HUES48 (cell line): ENCODE data around the gene SLIT1.

Experiments
- H3K27ac ChIP-seq: one replicate; pipeline ENCODE4 v1.7.0; 2013; ENCODE audit warnings: low read depth, low read length, inconsistent platforms
- H3K27me3 ChIP-seq: 2 replicates; pipeline ENCODE4 v1.6.1; 2013; ENCODE audit warnings: mild to moderate bottlenecking, low read length; ENCODE audit not compliant: control insufficient read depth, insufficient read depth
- H3K36me3 ChIP-seq: 2 replicates; pipeline ENCODE4 v1.6.1; 2013; ENCODE audit warnings: low read length; ENCODE audit not compliant: control insufficient read depth, insufficient read depth
- H3K4me1 ChIP-seq: 2 replicates; pipeline ENCODE4 v1.6.1; 2013; ENCODE audit warnings: mild to moderate bottlenecking, low read length; ENCODE audit not compliant: control insufficient read depth, insufficient read depth
- H3K4me3 ChIP-seq: 2 replicates; pipeline ENCODE4 v1.5.1; 2013; ENCODE audit warnings: mild to moderate bottlenecking, low read depth, low read length
- H3K9ac ChIP-seq: 2 replicates; pipeline ENCODE4 v1.6.1; 2013; ENCODE audit warnings: mild to moderate bottlenecking, low read depth, low read length, moderate library complexity
- H3K9me3 ChIP-seq: 2 replicates; pipeline ENCODE4 v1.6.1; 2013; ENCODE audit warnings: low read length; ENCODE audit not compliant: control insufficient read depth, insufficient read depth

SLIT1 gene

DNA sequence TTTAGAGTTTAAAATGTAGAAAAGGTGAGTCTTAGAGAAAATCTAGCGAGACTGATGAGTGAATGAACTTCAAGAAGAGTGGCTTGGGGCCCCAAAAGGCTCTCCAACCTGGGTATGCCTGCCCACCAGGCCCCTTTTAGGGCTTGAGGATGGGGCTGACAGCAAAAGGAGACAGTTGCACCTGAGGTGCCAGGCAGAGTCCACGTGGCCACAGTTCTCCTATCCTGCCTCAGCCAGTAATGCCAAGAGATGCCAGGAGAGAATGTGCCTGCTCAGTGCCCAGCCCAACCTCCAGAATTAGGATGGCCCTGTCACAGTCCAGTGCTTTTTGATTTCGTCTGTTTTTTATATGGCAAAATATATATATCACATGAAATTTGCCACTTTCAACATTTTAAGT lies 156.5 kb downstream of the SLIT1 start:
- no peak overlapping the region for H3K27ac ChIP-seq
- H3K9me3 ChIP-seq: no peaks in the 10 kb centered on the region
- no peaks in the 10 kb centered on the region for H3K27me3 ChIP-seq

GRCh38 chr10:97028832-97029178 lies 157.0 kb downstream of the SLIT1 start:
- H3K4me3 ChIP-seq: no peak overlapping the region

More for the DNA sequence above, 156.5 kb downstream of the SLIT1 start:
- Histone ChIP-seq H3K4me3 (no peak overlapping the region), H3K9ac (no peak overlapping the region), H3K36me3 (no peaks in the 10 kb centered on the region), H3K4me1 (0 out of 2 replicates have a peak, but pooled peaks cover 14% of the 10 kb centered on the region)

GRCh38 chr10:97028126-97028831 lies 157.5 kb downstream of the SLIT1 start:
- H3K9ac ChIP-seq: no peak overlapping the region
- no peaks in the 10 kb centered on the region for H3K27me3 ChIP-seq
- no peaks in the 10 kb centered on the region for H3K9me3 ChIP-seq
- H3K36me3 ChIP-seq: no peaks in the 10 kb centered on the region
- 0 out of 2 replicates have a peak, but pooled peaks cover 14% of the 10 kb centered on the region for H3K4me1 ChIP-seq
- H3K27ac ChIP-seq: no peak overlapping the region
- H3K4me3 ChIP-seq: no peak overlapping the region

More at GRCh38 chr10:97028832-97029178, 157.0 kb downstream of the SLIT1 start:
- Histone ChIP-seq H3K27me3 (no peaks in the 10 kb centered on the region), H3K4me1 (0 out of 2 replicates have a peak, but pooled peaks cover 14% of the 10 kb centered on the region), H3K36me3 (no peaks in the 10 kb centered on the region), H3K27ac (no peak overlapping the region), H3K9me3 (no peaks in the 10 kb centered on the region), H3K9ac (no peak overlapping the region)

DNA sequence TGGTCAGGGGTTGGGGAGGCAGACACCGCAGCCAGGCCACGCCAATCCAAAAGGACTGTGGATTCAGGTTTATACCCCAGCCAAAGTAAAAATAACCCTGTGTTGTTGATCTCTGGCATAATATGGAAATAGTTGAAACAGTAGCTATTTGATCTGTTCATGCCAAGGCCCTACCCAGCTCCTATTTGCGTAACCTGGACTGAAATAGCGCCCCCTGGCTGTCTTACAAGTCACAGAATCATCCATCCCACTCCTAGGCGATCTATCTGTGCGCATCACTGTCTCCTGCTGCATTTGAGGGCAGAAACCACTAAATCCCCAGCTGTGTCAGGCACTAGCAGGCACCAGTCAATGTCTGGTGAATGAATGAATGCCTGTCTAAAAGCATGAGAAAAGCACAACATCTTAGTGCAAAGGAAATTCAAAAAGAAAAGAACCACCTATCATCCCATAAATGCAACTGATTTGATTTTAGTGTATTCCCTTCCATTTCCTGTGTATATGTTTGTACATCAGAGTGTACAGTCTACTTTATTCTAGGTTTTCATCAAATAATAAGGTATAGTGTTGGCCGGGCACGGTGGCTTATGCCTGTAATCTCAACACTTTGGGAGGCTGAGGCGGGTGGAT lies 160.0 kb downstream of the SLIT1 start:
- H3K27ac ChIP-seq: no peak overlapping the region
- no peak overlapping the region for H3K9ac ChIP-seq

DNA sequence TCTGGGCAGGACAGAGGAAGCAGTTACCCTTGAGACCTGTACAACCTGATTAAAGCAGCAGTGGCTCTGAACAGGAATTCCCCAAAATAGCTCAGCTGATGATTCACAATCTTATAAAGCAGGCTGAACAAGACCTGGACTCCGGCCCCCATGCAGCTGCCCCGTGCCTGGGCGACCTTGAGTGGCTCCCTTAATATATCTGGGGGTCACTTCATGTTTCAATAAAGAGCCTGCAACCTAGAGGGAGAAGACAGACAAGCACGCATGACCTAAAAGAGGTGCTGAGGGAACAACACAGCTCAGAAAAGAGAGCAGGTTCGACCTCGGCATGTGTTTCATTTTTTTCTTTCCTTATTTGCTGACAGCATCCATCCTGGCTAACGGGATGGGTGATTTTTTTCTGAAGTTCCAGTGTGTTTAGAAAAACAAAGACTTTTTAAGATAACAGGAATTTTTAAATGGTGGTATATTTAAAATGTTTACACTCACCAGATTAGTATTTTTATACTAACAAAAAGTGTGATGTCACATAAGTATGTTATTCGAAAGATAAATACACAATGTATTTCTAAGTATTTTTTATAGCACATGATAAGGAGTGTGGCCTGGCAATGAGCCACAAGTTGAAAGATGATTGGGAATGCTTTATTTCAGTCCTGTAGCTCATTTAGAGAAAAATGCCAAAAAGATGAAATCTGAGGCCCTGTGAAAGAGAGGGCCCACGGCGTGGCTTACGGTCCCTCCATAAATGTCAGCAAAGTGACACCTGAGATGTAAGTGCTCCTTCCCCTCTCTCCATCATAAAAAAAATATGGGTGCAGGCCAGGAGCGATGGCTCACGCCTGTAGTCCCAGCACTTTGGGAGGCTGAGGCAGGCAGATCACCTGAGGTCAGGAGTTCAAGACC lies 161.3 kb downstream of the SLIT1 start:
- Histone ChIP-seq H3K4me1 (peaks cover 7% of the 10 kb centered on the region; the same call in 1 of the 2 replicates), H3K9ac (no peak overlapping the region), H3K27me3 (no peaks in the 10 kb centered on the region), H3K36me3 (no peaks in the 10 kb centered on the region), H3K4me3 (no peak overlapping the region), H3K27ac (no peak overlapping the region), H3K9me3 (no peaks in the 10 kb centered on the region)

More for the DNA sequence above, 160.0 kb downstream of the SLIT1 start:
- Histone ChIP-seq H3K27me3 (no peaks in the 10 kb centered on the region), H3K4me1 (peaks cover 5% of the 10 kb centered on the region; the same call in 1 of the 2 replicates), H3K36me3 (no peaks in the 10 kb centered on the region), H3K4me3 (no peak overlapping the region), H3K9me3 (no peaks in the 10 kb centered on the region)

DNA sequence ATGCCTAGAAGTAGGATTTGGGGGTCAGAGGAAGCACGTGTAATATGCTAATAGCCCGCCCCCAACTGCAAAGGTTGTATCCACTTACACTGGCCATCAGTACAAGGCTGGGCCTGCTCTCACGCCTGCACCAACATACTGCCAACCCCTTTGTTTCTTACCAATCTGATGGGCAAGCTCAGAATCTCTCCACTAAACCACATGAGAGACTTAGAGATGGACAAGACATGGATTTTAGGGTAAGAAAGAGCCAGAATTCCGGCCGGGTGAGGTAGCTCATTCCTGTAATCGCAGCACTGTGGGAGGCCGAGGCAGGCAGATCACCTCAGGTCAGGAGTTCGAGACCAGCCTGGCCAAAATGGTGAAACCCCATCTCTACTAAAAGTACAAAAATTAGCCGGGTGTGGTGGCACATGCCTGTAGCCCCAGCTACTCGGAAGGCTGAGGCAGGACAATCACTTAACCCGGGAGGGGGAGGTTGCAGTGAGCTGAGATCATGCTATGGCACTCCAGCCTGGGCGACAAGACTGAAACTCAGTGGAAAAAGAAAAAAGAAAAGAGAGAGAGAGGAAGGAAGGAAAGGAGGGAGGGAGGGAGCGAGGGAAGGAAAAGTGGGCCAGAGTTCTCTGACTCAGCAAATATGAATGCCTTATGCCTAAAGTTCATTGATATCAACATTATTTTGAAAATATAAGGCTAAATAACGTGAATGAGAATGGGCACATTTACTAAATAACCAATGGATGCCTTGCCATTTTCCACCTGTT lies 162.2 kb downstream of the SLIT1 start:
- no peaks in the 10 kb centered on the region for H3K27me3 ChIP-seq
- peaks cover 7% of the 10 kb centered on the region; the same call in 1 of the 2 replicates for H3K4me1 ChIP-seq
- H3K9ac ChIP-seq: no peak overlapping the region
- H3K4me3 ChIP-seq: no peak overlapping the region
- H3K27ac ChIP-seq: no peak overlapping the region
- H3K9me3 ChIP-seq: no peaks in the 10 kb centered on the region
- no peaks in the 10 kb centered on the region for H3K36me3 ChIP-seq

GRCh38 chr10:97022616-97023015 lies 163.1 kb downstream of the SLIT1 start:
- Histone ChIP-seq H3K9me3 (no peaks in the 10 kb centered on the region), H3K9ac (no peak overlapping the region), H3K4me3 (no peak overlapping the region), H3K36me3 (no peaks in the 10 kb centered on the region), H3K27ac (no peak overlapping the region), H3K4me1 (peaks cover 7% of the 10 kb centered on the region; the same call in 1 of the 2 replicates), H3K27me3 (no peaks in the 10 kb centered on the region)

- H3K36me3 ChIP-seq: no peaks in the 10 kb centered on the region
- H3K27ac ChIP-seq: peak overlapping the region; percentile 25
- peaks cover 7% of the 10 kb centered on the region; the same call in 1 of the 2 replicates for H3K4me1 ChIP-seq
- no peaks in the 10 kb centered on the region for H3K9me3 ChIP-seq
- H3K9ac ChIP-seq: no peak overlapping the region
- H3K27me3 ChIP-seq: no peaks in the 10 kb centered on the region
- H3K4me3 ChIP-seq: no peak overlapping the region
Measured at GRCh38 chr10:97020452-97021400, 165.0 kb downstream of the SLIT1 start.

DNA sequence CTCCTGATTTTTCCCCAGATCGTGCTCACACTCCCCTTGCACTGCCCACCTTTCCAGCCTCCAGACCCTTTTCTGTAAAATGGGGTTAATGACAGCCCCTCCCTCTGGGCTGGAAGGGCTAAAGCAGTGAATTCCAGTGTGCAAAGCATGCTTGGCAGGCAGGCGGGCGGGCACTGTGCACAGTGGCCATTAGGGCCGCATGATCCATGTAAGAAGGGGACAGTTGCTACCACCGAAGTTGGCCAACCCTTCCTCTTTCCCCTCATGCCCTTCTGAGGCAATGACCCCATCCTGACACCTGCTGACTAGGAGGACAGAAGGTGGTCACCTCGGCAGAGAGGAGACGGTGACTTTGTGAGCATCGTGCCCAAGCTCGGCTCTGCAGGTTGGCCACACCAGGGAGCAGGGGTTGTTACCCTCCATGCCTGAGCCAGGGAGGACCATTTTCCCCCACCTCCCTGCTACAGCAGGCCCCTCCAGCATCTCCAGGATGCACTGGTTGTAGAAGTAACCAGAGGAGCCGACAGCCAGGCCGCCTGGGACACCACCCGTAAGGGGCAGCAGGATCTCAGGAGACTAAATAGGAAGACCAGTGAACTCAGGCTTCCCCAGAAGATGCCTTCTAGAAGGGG lies 166.4 kb downstream of the SLIT1 start:
- Histone ChIP-seq H3K4me1 (peaks cover 4% of the 10 kb centered on the region; the same call in 1 of the 2 replicates), H3K36me3 (no peaks in the 10 kb centered on the region), H3K9me3 (no peaks in the 10 kb centered on the region), H3K27ac (no peak overlapping the region), H3K9ac (no peak overlapping the region), H3K27me3 (no peaks in the 10 kb centered on the region), H3K4me3 (no peak overlapping the region)
